SJCRH30 (cell line): ENCODE measurements around the gene DPEP2NB. TPM values are rescaled to one million over a fixed set of nuclear protein-coding genes. Genes with fewer than 3 reads are reported as not detected.
"Not testable (repeated sequence)": the region's sequence is repeated elsewhere in the genome, so short reads cannot be mapped to it uniquely, and the experiment has no call there.

Experiments used
- DNase-seq, 2 experiments: peaks; one replicate each; pipeline ENCODE4 v3.0.0-alpha.2; 2015 to 2020
- H3K27ac ChIP-seq: fragments of 250-450 bp; sonication (Bioruptor Pico); 2 replicates; pipeline ENCODE4 v1.5.1; 2020; ENCODE audit warnings: mild to moderate bottlenecking, moderate library complexity
- H3K27me3 ChIP-seq: fragments of 250-450 bp; sonication (Bioruptor Pico); 2 replicates; pipeline ENCODE4 v1.5.1; 2020; ENCODE audit warnings: mild to moderate bottlenecking, moderate library complexity
- H3K36me3 ChIP-seq: fragments of 250-450 bp; sonication (Bioruptor Pico); 2 replicates; pipeline ENCODE4 v1.5.1; 2020; ENCODE audit warnings: mild to moderate bottlenecking, moderate library complexity
- H3K4me1 ChIP-seq: fragments of 250-450 bp; sonication (Bioruptor Pico); 2 replicates; pipeline ENCODE4 v1.5.1; 2020; ENCODE audit warnings: mild to moderate bottlenecking, moderate library complexity
- H3K4me3 ChIP-seq: fragments of 250-450 bp; sonication (Bioruptor Pico); 2 replicates; pipeline ENCODE4 v1.5.1; 2020; ENCODE audit warnings: mild to moderate bottlenecking, moderate library complexity
- H3K9me3 ChIP-seq: fragments of 250-450 bp; sonication (Bioruptor Pico); replicated peaks from 2 replicates; pipeline ENCODE4 v1.5.1; 2020; ENCODE audit warnings: mild to moderate bottlenecking, moderate library complexity
- total RNA-seq: library from RNA; depleted of rRNA; stranded (reverse); fragments of >200 nt; shearing (Covaris generic); gene quantifications from 2 replicates; pipeline ENCODE4 v1.2.3, GENCODE V29; 2014

The DPEP2NB gene
- total RNA-seq, 1 experiment from 2014 or later, result not detected

GRCh38 chr16:67979955-67980678 is 35.6 kb downstream of the DPEP2NB start, which contains the start of gene DPEP3:
Gene DPEP3, minus strand, starts transcription at chr16:67980499. Its CDS starts 119 bp downstream, at chr16:67980380.
- no peak for DNase-seq
- Histone ChIP-seq H3K27me3 (no peaks in the 10 kb centered on the region), H3K4me1 (no peaks in the 10 kb centered on the region), H3K9me3 (no peaks in the 10 kb centered on the region), H3K4me3 (no peak within 1 kb of the TSS), H3K36me3 (no peaks in the 10 kb centered on the region), H3K27ac (no peak within 1 kb of the TSS)

DNA sequence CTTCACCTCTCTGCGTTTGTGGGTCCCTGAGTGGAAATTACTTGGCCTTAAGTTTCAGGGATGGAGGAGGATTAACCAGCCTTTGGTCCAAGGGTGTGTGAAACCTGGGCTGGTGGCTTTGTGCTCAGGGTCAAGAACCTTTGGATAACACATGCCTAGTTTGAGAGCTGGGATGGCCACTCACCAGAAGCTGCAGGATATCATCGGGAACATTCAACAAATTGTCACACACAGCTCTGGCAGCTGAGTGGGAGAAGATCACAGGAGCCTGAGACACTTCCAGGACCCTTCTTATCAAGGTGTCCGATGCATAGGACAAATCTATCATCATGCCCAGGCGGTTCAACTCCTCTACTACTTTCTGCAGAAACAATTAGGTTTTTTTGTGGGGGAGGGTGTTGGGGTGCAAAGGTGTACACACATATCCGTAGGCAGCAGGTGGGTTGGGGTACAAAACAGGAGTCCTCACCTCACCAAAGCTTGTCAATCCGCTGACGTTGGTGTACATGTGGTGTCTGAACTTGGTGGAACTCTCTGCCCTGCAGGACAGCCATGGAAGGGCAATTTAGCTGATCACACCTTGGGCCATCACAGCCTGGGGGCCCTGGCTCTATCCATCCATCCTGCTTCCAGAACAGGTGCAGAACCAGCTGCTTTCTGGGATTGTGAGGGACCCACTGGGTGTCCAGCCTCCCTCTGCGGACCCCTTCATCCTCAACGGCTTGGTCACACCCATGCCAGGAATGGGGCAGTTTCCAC is 38.1 kb downstream of the DPEP2NB start:
- H3K27ac ChIP-seq, result no peak overlapping the region
- no peaks in the 10 kb centered on the region for H3K9me3 ChIP-seq
- no peak for DNase-seq
- no peaks in the 10 kb centered on the region for H3K4me1 ChIP-seq
- no peak overlapping the region for H3K4me3 ChIP-seq
- no peaks in the 10 kb centered on the region for H3K36me3 ChIP-seq
- H3K27me3 ChIP-seq, result no peaks in the 10 kb centered on the region

GRCh38 chr16:67977005-67977404 is 38.7 kb downstream of the DPEP2NB start:
- Histone ChIP-seq H3K4me1 (no peaks in the 10 kb centered on the region), H3K4me3 (no peak overlapping the region), H3K9me3 (no peaks in the 10 kb centered on the region), H3K27me3 (no peaks in the 10 kb centered on the region), H3K36me3 (no peaks in the 10 kb centered on the region), H3K27ac (no peak overlapping the region)
- no peak for DNase-seq

GRCh38 chr16:67976205-67976604 is 39.5 kb downstream of the DPEP2NB start:
- Histone ChIP-seq H3K27ac (no peak overlapping the region), H3K4me3 (no peak overlapping the region), H3K36me3 (no peaks in the 10 kb centered on the region), H3K27me3 (no peaks in the 10 kb centered on the region), H3K9me3 (no peaks in the 10 kb centered on the region), H3K4me1 (no peaks in the 10 kb centered on the region)
- no peak for DNase-seq

DNA sequence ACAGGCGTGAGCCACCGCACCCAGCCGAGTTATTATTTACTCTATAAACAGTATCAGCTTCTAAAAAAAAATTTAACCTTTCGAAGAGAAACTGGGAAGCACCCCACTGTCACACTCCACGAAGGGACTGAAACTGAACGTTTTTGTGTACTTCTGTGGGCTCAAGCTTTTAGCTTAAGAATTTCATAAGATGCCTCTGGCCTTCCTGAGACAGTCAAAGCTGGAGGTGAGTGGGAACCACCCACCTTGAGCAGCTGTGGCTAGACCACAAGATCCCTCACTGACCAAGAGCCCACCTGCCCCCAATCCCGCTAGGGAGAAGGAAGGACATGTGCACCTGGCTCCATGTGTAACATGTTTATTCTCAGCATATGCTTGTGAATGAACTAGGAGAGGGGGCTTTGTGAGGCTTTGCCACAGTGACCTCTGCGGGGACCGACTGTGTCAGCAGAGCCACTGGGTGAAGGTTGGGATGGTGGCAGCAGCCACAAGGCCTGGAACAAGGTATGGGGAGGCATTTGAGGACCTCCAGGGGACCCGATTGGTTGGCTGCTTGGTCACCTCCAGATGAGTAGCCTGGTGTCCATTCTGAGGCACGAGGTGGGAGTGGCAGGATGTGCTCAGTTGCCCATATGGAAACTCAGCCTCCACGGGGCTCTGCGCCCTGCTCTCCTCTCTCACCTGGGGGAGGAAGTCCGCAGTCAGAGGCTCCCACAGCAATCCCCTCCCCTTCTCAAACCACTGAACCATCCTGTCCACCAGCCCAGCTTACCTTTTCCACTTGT is 40.2 kb downstream of the DPEP2NB start:
- no peak for DNase-seq
- H3K27ac ChIP-seq, result no peak overlapping the region
- no peaks in the 10 kb centered on the region for H3K27me3 ChIP-seq
- H3K4me1 ChIP-seq, result no peaks in the 10 kb centered on the region
- no peak overlapping the region for H3K4me3 ChIP-seq
- H3K9me3 ChIP-seq, result no peaks in the 10 kb centered on the region
- H3K36me3 ChIP-seq, result no peaks in the 10 kb centered on the region

- not testable (repeated sequence) for H3K4me1 ChIP-seq, H3K27me3 ChIP-seq, H3K4me3 ChIP-seq, H3K36me3 ChIP-seq, DNase-seq, H3K27ac ChIP-seq, H3K9me3 ChIP-seq
These were observed 43.4 kb downstream of the DPEP2NB start for GRCh38 chr16:67972285-67972684.

GRCh38 chr16:67971111-67971510 is 44.6 kb downstream of the DPEP2NB start:
- Histone ChIP-seq H3K36me3 (no peaks in the 10 kb centered on the region), H3K27me3 (no peaks in the 10 kb centered on the region), H3K27ac (no peak overlapping the region), H3K4me1 (peaks cover 11% of the 10 kb centered on the region), H3K9me3 (no peaks in the 10 kb centered on the region), H3K4me3 (no peak overlapping the region)
- DNase-seq, result no peak

DNA sequence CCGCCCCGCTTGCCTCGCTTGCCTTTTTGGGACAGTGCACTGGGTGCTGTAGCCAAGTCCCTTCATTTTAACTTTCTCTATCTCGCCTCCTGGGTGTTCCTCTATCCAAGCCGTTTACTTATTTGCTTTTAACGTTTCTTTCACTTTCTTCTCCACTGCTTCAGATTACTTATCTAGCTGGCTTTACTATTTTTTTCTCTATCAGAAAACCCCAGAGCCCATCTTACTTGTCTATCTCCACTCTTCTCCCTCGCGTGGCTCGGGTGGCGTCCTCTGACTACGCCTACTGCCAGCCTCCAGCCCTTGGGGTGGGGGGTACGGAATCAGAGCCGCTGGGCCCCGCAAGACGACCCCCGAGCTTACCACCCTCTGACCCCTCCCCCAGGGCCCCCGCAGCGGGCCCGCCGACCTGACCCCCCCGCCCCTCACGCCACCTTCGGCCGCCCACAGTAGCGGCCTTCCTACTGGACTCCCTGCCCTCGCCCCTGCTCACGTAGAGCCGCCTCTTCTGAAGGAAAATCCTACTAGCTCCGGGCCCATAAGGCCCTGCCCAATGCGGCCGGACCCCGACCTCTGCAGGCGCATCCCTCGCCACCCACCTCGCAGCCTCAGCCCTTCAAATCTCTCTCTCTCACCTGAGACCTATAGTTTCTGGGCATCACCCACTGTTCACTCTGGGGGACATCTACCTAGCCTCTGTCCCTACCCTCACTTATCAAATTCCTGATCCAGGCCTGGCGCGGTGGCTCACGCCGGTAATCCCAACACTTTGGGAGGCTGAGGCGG is 46.3 kb downstream of the DPEP2NB start:
- H3K27me3 ChIP-seq, result no peaks in the 10 kb centered on the region
- DNase-seq, result no peak
- H3K4me1 ChIP-seq, result peaks cover 17% of the 10 kb centered on the region
- no peaks in the 10 kb centered on the region for H3K36me3 ChIP-seq
- H3K27ac ChIP-seq, result no peak overlapping the region
- no peaks in the 10 kb centered on the region for H3K9me3 ChIP-seq
- H3K4me3 ChIP-seq, result peak overlapping the region; percentile 82

DNA sequence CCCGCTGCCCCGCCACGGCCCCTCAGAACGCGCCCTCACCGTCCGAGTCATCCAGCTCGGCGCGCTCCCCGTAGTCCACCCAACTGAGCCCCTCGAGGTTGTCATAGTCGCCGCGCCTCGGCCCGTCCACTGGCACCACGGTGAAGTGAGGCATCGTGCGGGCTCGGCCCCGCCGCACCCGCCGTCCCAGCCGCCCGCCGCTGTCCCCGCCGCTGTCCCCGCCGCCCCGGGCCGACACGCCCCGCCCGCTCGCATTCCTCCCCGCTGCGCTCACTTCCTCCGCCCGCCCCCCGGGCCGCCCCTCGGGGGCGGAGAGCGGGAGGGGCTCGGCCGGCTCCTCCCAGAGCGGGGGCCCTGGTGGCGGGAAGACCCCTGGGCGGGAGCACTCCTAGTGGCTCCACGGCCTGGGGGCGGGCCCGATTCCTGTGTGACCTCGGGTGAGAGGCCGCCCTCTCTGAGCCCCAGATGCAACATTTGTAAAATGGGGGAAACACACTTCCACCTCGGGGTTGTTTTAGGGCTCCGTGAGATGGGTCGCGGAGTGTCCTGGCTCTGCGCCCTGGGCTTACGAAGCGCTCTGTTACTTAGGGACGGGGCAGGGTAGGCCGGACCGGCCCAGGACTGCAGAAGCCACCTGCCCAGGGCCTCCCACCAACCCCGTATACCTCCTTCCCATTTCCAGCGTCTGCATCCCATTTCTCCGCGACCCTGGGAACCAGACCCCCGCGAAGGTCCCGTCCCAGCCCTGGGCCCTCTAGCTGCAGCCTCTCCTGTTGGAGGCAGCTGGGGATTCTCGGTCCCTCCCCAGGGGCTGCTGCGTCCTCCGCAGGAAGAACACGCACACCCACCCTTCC is 47.1 kb downstream of the DPEP2NB start, which contains the start of gene SLC12A4:
Gene SLC12A4 (minus strand): TSS at position 238 of the 854 bp plus-strand sequence. CDS start 84 bp downstream, at position 154.
- Histone ChIP-seq H3K4me3 (peak within 1 kb of the TSS; percentile 82), H3K9me3 (no peaks in the 10 kb centered on the region), H3K36me3 (no peaks in the 10 kb centered on the region), H3K4me1 (peaks cover 17% of the 10 kb centered on the region), H3K27ac (peak within 1 kb of the TSS; percentile 78), H3K27me3 (no peaks in the 10 kb centered on the region)
- peak; percentile 81 to 82 for DNase-seq

- peaks cover 17% of the 10 kb centered on the region for H3K4me1 ChIP-seq
- no peaks in the 10 kb centered on the region for H3K27me3 ChIP-seq
- DNase-seq, result peak; percentile 26 to 39
- H3K4me3 ChIP-seq, result peak overlapping the region; percentile 82
- H3K27ac ChIP-seq, result peak overlapping the region; percentile 78
- H3K9me3 ChIP-seq, result no peaks in the 10 kb centered on the region
- no peaks in the 10 kb centered on the region for H3K36me3 ChIP-seq
These were observed 47.7 kb downstream of the DPEP2NB start for GRCh38 chr16:67967958-67968399.

DNA sequence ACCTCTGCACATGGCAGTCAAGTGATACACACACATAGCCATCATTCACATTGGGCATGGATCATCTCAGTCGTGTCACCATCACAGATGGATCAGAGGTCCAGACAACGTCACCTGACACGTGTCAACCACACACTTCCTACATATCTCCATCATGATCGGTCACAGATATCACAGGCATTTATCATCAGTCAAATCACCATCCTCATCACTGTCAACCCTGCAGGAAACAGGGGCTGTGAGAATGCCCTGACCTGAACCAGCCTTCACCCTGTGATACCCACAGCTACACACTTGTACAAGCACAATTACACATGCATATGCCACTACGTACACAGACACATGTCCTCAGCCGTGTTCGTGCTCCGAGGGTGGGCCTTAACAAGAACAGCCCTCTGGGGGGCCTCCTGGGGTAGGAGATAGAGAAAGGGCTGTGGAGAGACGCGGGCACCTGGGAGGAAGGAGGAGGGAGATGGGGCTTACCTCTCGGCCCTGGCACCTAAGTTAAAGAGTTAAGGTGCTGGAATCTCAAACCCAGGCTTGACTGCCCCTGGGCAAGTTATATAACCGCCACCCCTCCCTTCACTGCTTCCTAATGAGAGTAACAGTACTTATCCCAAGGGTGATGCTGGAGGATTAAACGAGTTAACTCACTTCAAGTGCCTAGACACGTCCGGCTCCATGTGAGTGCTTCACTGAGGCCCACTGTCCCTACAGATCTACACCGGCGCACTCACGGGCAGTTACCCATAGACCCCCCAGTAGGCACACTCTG is 48.3 kb downstream of the DPEP2NB start:
- H3K4me3 ChIP-seq, result peak overlapping the region; percentile 82
- no peak for DNase-seq
- H3K4me1 ChIP-seq, result peaks cover 17% of the 10 kb centered on the region
- no peaks in the 10 kb centered on the region; the same call in 1 of the 2 replicates for H3K36me3 ChIP-seq
- no peaks in the 10 kb centered on the region for H3K27me3 ChIP-seq
- no peaks in the 10 kb centered on the region for H3K9me3 ChIP-seq
- peak overlapping the region; percentile 78 for H3K27ac ChIP-seq

GRCh38 chr16:67966549-67967182 is 49.0 kb downstream of the DPEP2NB start:
- H3K4me1 ChIP-seq, result peaks cover 17% of the 10 kb centered on the region
- peak overlapping the region; percentile 78 for H3K27ac ChIP-seq
- no peaks in the 10 kb centered on the region for H3K9me3 ChIP-seq
- no peaks in the 10 kb centered on the region; the same call in 1 of the 2 replicates for H3K36me3 ChIP-seq
- H3K4me3 ChIP-seq, result peak overlapping the region; percentile 82
- DNase-seq, result peak; percentile 25 to 40
- no peaks in the 10 kb centered on the region for H3K27me3 ChIP-seq
